H1 (cell line): ENCODE measurements around the gene SRD5A3. TPM values are rescaled to one million over a fixed set of nuclear protein-coding genes. Genes with fewer than 3 reads are reported as not detected.

Source experiments
- CTCF ChIA-PET: fragments of 300-600 bp; sonication (Branson Sonifier 250); formaldehyde crosslinking; loops from one replicate; lab custom pipeline; 2021; ENCODE audit not compliant: partially characterized antibody; lab: Charles Lee
- POLR2A ChIA-PET: fragments of 300-600 bp; sonication (Branson Sonifier 250); formaldehyde crosslinking; loops from one replicate; lab custom pipeline; 2021; ENCODE audit warnings: inconsistent platforms; ENCODE audit not compliant: partially characterized antibody; lab: Charles Lee
- DNase-seq, 2 experiments: peaks; one replicate each; pipeline versions ENCODE4 v3.0.0 to v3.0.0-alpha.2; 2010 to 2022; ENCODE audit warnings: low spot score in 2 of 2, low read depth in 1 of 2, mixed read lengths in 1 of 2
- FAIRE-seq: peaks from 2 replicates; lab custom pipeline; 2011; peaks lifted over from hg19 to GRCh38; lab: Jason Lieb, UNC
- H2AFZ ChIP-seq: 2 replicates; pipeline ENCODE4 v1.8.1; 2012; ENCODE audit warnings: low read length, inconsistent platforms
- H2AK5ac ChIP-seq: 2 replicates; pipeline ENCODE4 v1.6.1; 2013; ENCODE audit warnings: low read depth, low read length
- H2BK120ac ChIP-seq: replicated peaks from 2 replicates; pipeline ENCODE3; 2013; ENCODE audit warnings: low read depth, low read length, inconsistent platforms
- H2BK12ac ChIP-seq: 2 replicates; pipeline ENCODE4 v1.6.1; 2013; ENCODE audit warnings: low read depth, low read length
- H2BK15ac ChIP-seq: 2 replicates; pipeline ENCODE4 v1.6.1; 2013; ENCODE audit warnings: low read length
- H2BK20ac ChIP-seq: 2 replicates; pipeline ENCODE4 v1.6.1; 2013; ENCODE audit warnings: low read length
- H2BK5ac ChIP-seq: 2 replicates; pipeline ENCODE4 v1.6.1; 2013; ENCODE audit warnings: low read depth, low read length
- H3K14ac ChIP-seq: 2 replicates; pipeline ENCODE4 v1.6.1; 2013; ENCODE audit warnings: inconsistent platforms; ENCODE audit not compliant: insufficient read length
- H3K18ac ChIP-seq: 2 replicates; pipeline ENCODE4 v1.6.1; 2013; ENCODE audit warnings: low read length; ENCODE audit errors: extremely low read depth
- H3K23ac ChIP-seq: 2 replicates; pipeline ENCODE4 v1.6.1; 2013; ENCODE audit warnings: inconsistent platforms; ENCODE audit not compliant: insufficient read length
- H3K23me2 ChIP-seq: 2 replicates; pipeline ENCODE4 v1.6.1; 2013; ENCODE audit warnings: low read depth, low read length
- H3K27ac ChIP-seq: 2 replicates; pipeline ENCODE4 v1.6.1; 2011; ENCODE audit warnings: low read depth, low read length, inconsistent platforms
- H3K27me3 ChIP-seq, 4 experiments: replicated peaks in 1 of 4; 1 replicate in 1 of 4; 2 replicates in 3 of 4; pipeline versions ENCODE4 v1.6.1 to v1.8.1; 2011 to 2013; ENCODE audit warnings: low read length in 3 of 4, mild to moderate bottlenecking in 3 of 4, inconsistent platforms in 2 of 4, mixed read lengths in 2 of 4, moderate library complexity in 1 of 4; ENCODE audit not compliant: control insufficient read depth in 3 of 4, insufficient read depth in 3 of 4; ENCODE audit errors: extremely low read depth in 1 of 4
- H3K36me3 ChIP-seq, 4 experiments: 2 replicates each; pipeline versions ENCODE4 v1.6.1 to v1.8.1; 2011 to 2013; ENCODE audit warnings: mild to moderate bottlenecking in 4 of 4, low read length in 3 of 4, moderate library complexity in 2 of 4, control low read depth in 1 of 4, inconsistent platforms in 1 of 4; ENCODE audit not compliant: insufficient read depth in 4 of 4, control insufficient read depth in 2 of 4
- H3K4ac ChIP-seq: replicated peaks from 2 replicates; pipeline ENCODE3; 2013; ENCODE audit warnings: low read length, low read depth, mixed read lengths, inconsistent platforms; ENCODE audit not compliant: insufficient read length
- H3K4me1 ChIP-seq, 4 experiments: replicated peaks in 1 of 4; 1 replicate in 1 of 4; 2 replicates in 3 of 4; pipeline versions ENCODE4 v1.6.1 to v1.8.1; 2011 to 2013; ENCODE audit warnings: low read length in 3 of 4, inconsistent platforms in 2 of 4, mixed read lengths in 1 of 4; ENCODE audit not compliant: insufficient read depth in 4 of 4, control insufficient read depth in 3 of 4
- H3K4me2 ChIP-seq, 2 experiments: 2 replicates each; pipeline versions ENCODE4 v1.6.1 to v1.8.1; 2011 to 2013; ENCODE audit warnings: low read depth in 2 of 2, low read length in 2 of 2, control low read depth in 1 of 2, inconsistent platforms in 1 of 2, mild to moderate bottlenecking in 1 of 2; ENCODE audit not compliant: insufficient read depth in 1 of 2
- H3K4me3 ChIP-seq, 4 experiments: fragments of 200-600, 300-600 bp in 1 of 4; sonication (generic), shearing (Covaris generic), sonication (Bioruptor Twin) in 1 of 4; 2 replicates each; pipeline versions ENCODE4 v1.5.1 to v1.8.1; 2011 to 2016; ENCODE audit warnings: low read length in 4 of 4, low read depth in 3 of 4, control low read depth in 2 of 4, inconsistent platforms in 2 of 4, mild to moderate bottlenecking in 2 of 4, mixed read lengths in 1 of 4, moderate library complexity in 1 of 4; ENCODE audit not compliant: insufficient read depth in 2 of 4; ENCODE audit errors: extremely low read depth in 1 of 4
- H3K56ac ChIP-seq: replicated peaks from 2 replicates; pipeline ENCODE3; 2013; ENCODE audit warnings: low read depth, mild to moderate bottlenecking, mixed read lengths, low read length, inconsistent platforms; ENCODE audit not compliant: insufficient read length
- H3K79me1 ChIP-seq: 2 replicates; pipeline ENCODE4 v1.6.1; 2013; ENCODE audit warnings: low read depth, low read length, control low read depth
- H3K79me2 ChIP-seq, 2 experiments: 2 replicates each; pipeline versions ENCODE4 v1.6.1 to v1.8.1; 2012 to 2013; ENCODE audit warnings: low read length in 2 of 2, mild to moderate bottlenecking in 2 of 2, inconsistent platforms in 1 of 2; ENCODE audit not compliant: insufficient read depth in 2 of 2, control insufficient read depth in 1 of 2
- H3K9ac ChIP-seq, 4 experiments: replicated peaks in 1 of 4; 1 replicate in 1 of 4; 2 replicates in 3 of 4; pipeline versions ENCODE4 v1.6.1 to v1.8.1; 2011 to 2013; ENCODE audit warnings: low read depth in 3 of 4, low read length in 3 of 4, control low read depth in 2 of 4, mild to moderate bottlenecking in 2 of 4, moderate library complexity in 2 of 4, inconsistent platforms in 1 of 4; ENCODE audit errors: extremely low read depth in 1 of 4
- H3K9me3 ChIP-seq, 2 experiments: 2 replicates each; pipeline versions ENCODE4 v1.6.1 to v1.8.1; 2012 to 2013; ENCODE audit warnings: mild to moderate bottlenecking in 2 of 2, moderate library complexity in 2 of 2, control low read depth in 1 of 2, inconsistent platforms in 1 of 2, low read depth in 1 of 2, low read length in 1 of 2, mixed read lengths in 1 of 2; ENCODE audit not compliant: insufficient read depth in 2 of 2
- H4K20me1 ChIP-seq, 2 experiments: replicated peaks in 1 of 2; 2 replicates each; pipeline versions ENCODE3 to v1.8.1; 2011 to 2013; ENCODE audit warnings: inconsistent platforms in 2 of 2, low read length in 2 of 2, mild to moderate bottlenecking in 1 of 2; ENCODE audit not compliant: insufficient read depth in 2 of 2, control insufficient read depth in 1 of 2
- H4K5ac ChIP-seq: 2 replicates; pipeline ENCODE4 v1.6.1; 2013; ENCODE audit warnings: low read length, low read depth, mixed read lengths, inconsistent platforms; ENCODE audit not compliant: insufficient read length
- H4K8ac ChIP-seq: 2 replicates; pipeline ENCODE4 v1.8.0; 2013; ENCODE audit warnings: mild to moderate bottlenecking, moderate library complexity, low read length, inconsistent platforms; ENCODE audit not compliant: insufficient read depth; ENCODE audit errors: extremely low read depth
- H4K91ac ChIP-seq: replicated peaks from 2 replicates; pipeline ENCODE3; 2013; ENCODE audit warnings: low read length, mixed read lengths, inconsistent platforms; ENCODE audit not compliant: insufficient read length
- BRCA1 ChIP-seq: IDR thresholded peaks from 2 replicates; pipeline ENCODE4 v1.6.1; 2012; ENCODE audit warnings: low read depth, low read length, improper control_type of control experiment
- CEBPB ChIP-seq: IDR thresholded peaks from 2 replicates; pipeline ENCODE4 v1.6.1; 2012; ENCODE audit warnings: low read depth, low read length
- FOSL1 ChIP-seq: IDR thresholded peaks from 2 replicates; pipeline ENCODE4 v1.6.1; 2011; ENCODE audit warnings: mild to moderate bottlenecking, low read depth, low read length, moderate library complexity; ENCODE audit not compliant: insufficient read depth
- YY1 ChIP-seq: IDR thresholded peaks from 2 replicates; pipeline ENCODE4 v1.6.1; 2011; ENCODE audit warnings: low read depth, mild to moderate bottlenecking, low read length
- WGBS, 2 experiments: shearing (Covaris generic) in 1 of 2; methylation state at CpG; one replicate each; pipeline versions ENCODE4 v1.1.6 to v1.1.7; 2013 to 2015; ENCODE audit warnings: low lambda C conversion rate in 2 of 2, mixed read lengths in 2 of 2, inconsistent platforms in 1 of 2, low coverage in 1 of 2, missing lambda C conversion rate in 1 of 2; ENCODE audit not compliant: insufficient replicate concordance in 2 of 2, insufficient coverage in 1 of 2, insufficient read length in 1 of 2; ENCODE audit errors: extremely low coverage in 1 of 2, missing lambda C conversion rate in 1 of 2; 5-methylcytosine and 5-hydroxymethylcytosine counted together
- polyA plus RNA-seq, 7 experiments: library from polyadenylated mRNA; depleted of rRNA in 3 of 7; stranded (reverse) in 5 of 7; unstranded in 2 of 7; fragments of >200 nt in 5 of 7; fragments of 200-250 nt in 2 of 7; gene quantifications; 1 replicate in 5 of 7; 2 replicates in 1 of 7; 4 replicates in 1 of 7; pipeline versions ENCODE4 v1.2.1 to v1.2.3, GENCODE V29; 2011 to 2013; ENCODE audit warnings: missing spikeins in 2 of 7, mixed read lengths in 2 of 7
- total RNA-seq: library from RNA; stranded (reverse); fragmentation: NEBNext Ultra II Directional; extraction: Animal tissue kit (Norgen Biotek cat#: 25700); gene quantifications from 2 replicates; pipeline ENCODE4 v1.2.1, GENCODE V29; 2021

The SRD5A3 gene
- total and polyA plus RNA-seq, 2 of the 8 experiments (the other 6 are each of a cell fraction or from before 2014, with no cell fraction given): 19.6 to 34.6 TPM

GRCh38 chr4:55369968-55370367 lies 23.9 kb downstream of the SRD5A3 start:
- H2BK5ac ChIP-seq: no peak overlapping the region
- H2BK20ac ChIP-seq: no peak overlapping the region
- no peak overlapping the region for H2BK12ac ChIP-seq
- FAIRE-seq: no peak
- H3K4me1 ChIP-seq: peaks cover 4 to 11% (median 8%) of the 10 kb centered on the region in 4 experiments; a peak in 5 of 7 replicates
- H3K56ac ChIP-seq: no peak overlapping the region
- no peak overlapping the region for H4K5ac ChIP-seq
- no peaks in the 10 kb centered on the region for H3K27me3 ChIP-seq
- no peak overlapping the region for H2AFZ ChIP-seq
- H3K23me2 ChIP-seq: no peaks in the 10 kb centered on the region; the same call in 1 of the 2 replicates
- no peak overlapping the region for H2BK15ac ChIP-seq
- no peak overlapping the region for H3K23ac ChIP-seq
- CTCF ChIA-PET: no interaction called here
- no peak overlapping the region for H3K27ac ChIP-seq
- TF ChIP-seq YY1: no peak
- no peak for TF ChIP-seq CEBPB
- no peak for TF ChIP-seq FOSL1
- TF ChIP-seq BRCA1: no peak
- no peaks in the 10 kb centered on the region for H3K9me3 ChIP-seq
- H3K9ac ChIP-seq: no peak overlapping the region
- no peak for DNase-seq
- H3K4me3 ChIP-seq: no peak overlapping the region
- no peaks in the 10 kb centered on the region for H3K79me1 ChIP-seq
- no peaks in the 10 kb centered on the region for H4K20me1 ChIP-seq
- H4K91ac ChIP-seq: no peak overlapping the region
- POLR2A ChIA-PET: interaction anchor here (1.6 kb wide), 1 partner anchor 25 kb away, joined by 3 read pairs; the partner anchor contains the start of gene TMEM165
- H3K4me2 ChIP-seq: no peak overlapping the region
- peaks cover 0 to 2% (median 0%) of the 10 kb centered on the region in 4 experiments; a peak in 1 of 8 replicates for H3K36me3 ChIP-seq
- no peak overlapping the region for H4K8ac ChIP-seq
- no peak overlapping the region for H3K4ac ChIP-seq
- 94% methylated on average over 2 of the region's 2 CpGs; no CpG with 5 or more reads in 1 of the 2 experiments for WGBS, 2 experiments
- no peak overlapping the region for H3K14ac ChIP-seq
- H3K18ac ChIP-seq: no peak overlapping the region
- H2AK5ac ChIP-seq: no peak overlapping the region
- H2BK120ac ChIP-seq: no peak overlapping the region
- no peaks in the 10 kb centered on the region for H3K79me2 ChIP-seq
